Measurements from ENCODE around the gene PAM16.

The PAM16 gene

DNA sequence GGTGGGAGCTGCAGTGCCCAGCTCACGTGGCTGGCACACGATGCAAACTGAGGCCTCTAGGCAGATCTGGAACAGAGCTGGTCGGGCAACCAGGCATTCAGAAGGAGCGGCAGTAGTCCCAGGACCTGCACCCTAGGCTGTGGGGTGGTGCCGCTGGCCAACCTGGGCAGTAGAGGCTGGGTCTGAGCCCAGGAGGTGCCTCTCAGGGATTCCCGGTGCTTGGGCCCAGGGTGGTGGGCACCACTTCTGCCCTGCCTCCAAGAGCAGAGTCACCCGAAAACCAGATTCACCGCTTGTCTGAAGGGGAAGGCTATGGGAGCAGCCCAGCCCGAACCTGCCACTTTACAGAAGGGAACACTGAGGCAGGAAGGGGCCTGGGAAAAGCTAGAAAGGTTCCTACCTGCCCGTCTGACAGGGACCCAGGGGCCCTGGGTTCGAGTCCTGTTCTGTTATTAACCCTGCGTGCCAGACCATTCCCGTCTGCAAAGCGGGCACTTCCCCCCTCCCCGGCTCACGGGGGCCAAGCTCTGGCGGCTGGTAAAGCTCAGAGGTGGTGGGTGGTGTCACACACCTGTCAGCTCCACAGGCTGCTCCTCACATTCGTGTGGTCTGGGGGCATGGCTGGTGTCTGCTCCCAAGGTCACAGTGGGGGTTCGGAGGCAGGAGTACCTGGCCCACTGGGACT is 18.4 kb downstream of the PAM16 start:
- DNase-seq = no peak

DNA sequence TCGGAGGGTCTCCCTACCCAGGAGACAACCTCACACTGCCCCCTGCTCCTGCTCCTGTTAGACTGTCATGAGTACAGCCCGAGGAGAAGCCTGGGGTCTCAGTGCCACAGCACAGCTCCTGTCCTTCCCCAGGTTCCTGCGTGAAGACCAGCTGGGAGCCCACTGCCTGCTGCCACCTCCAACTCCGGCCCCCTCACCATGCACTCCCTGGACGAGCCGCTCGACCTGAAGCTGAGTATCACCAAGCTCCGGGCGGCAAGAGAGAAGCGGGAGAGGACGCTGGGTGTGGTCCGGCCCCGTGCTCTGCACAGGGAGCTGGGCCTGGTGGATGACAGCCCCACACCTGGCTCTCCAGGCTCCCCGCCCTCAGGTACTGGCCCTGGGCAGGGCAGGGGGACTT is 19.0 kb downstream of the PAM16 start:
- DNase-seq = no peak

DNA sequence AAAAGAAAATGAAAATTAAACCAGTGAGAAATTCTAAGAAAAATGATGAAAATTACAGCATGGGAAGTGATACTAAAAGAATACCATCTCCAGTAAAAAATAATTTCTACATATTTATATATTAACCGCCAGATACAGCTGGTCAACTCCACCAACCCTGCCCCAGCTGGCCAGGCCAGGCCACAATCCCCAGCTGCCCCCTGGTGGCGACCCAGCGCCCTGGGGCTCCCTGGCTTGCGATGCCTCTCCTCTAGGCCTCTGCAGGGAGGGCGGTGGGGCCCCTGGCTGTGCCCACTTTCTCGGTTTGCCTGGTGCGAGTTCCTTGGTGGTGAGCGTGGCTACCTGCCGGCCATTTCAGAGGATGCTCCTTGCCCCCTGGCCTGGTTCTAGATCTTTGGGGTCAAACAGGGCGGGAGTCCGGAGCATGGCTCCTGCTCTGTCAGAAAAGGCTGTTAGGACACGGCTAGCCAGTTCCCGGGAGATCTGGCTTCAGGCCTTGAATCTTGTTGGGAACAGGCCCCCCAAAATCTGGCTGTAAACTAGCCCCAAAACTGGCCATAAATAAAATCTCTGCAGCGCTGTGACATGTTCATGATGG is 20.7 kb downstream of the PAM16 start:
- DNase-seq = peak; percentile 13 to 36

DNA sequence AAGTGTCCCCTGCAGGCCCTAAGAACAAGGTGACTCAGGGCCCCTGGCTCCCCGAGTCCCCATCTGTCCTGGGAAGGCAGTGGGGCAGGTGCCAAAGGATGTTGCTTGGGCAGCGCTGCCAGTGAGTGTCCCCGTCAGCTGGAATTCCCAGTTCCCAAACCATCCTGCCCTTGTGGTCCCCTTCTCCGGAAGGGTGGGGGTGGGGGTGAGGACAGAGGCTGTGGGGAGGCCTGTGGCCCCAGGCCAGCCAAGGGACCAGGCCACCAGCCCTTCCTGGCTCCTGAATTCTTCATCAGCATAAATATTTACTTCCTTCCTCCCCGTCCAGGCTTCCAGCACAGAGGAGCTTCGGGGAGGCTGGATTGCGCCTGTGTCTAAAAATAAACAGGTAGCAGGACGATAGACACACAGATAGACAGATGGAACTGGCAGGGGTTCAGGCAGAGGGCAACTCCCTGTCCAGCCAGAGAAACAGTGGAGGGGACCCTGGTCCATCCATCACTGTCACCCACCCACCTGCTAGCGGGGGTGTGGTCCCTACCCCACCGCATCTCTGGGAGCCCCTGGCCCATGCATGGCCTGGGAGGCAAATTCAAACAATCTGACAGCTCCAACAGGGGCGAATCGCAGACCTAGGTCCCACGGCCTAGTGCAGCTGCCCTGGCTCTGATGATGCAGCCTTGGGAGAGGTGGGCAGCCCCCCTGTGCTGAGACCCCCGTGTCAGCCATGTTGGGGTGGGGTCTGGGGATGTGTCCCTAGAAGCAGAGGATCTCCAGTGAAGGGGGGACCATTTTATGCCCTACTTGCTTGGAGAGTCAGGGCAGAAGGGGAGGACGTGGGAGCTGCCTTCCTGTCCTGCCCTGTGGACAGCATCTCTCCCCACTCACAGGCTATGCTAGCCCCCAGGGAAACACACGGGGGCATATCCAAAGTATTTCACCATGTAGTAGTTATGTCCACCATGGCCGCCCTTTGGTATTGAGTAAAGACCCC is 22.0 kb downstream of the PAM16 start:
- no peak for DNase-seq

DNA sequence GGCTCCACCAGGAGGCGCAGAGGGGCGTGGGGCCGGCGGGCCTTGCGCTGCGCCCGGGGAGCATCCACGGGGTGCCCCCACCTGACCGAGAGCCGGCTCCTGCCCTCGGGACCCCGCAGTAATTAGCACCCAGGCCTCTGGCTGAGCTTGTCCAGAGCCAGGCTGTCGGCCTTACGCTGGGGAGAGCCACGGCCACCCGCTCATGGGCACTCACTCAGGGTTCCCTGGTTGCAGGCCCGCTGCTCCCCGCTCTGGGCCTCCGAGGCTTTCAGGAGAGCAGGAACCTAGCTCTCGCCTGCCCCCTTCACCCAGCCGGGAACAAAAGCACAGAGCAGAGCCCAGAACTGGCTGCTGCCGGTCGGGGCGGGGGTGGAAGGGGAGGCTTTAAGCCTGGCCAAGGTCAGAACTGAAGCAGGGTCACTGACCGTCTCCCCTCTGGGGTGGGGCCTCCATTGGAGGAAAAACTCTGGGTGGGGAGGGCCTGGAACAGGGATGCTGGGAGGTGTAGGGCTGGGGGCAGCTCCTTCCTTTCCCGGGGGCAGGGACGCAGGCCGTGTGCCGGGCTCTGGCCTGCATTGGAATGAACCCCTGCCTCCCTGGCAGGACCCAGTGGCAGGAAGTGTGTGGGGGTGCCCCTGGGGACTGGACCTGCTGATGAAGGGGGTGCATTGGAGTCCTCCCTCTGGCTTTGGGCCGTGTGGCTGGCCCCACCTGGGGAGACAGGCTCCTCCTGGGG is 22.9 kb downstream of the PAM16 start:
- no peak for DNase-seq

DNA sequence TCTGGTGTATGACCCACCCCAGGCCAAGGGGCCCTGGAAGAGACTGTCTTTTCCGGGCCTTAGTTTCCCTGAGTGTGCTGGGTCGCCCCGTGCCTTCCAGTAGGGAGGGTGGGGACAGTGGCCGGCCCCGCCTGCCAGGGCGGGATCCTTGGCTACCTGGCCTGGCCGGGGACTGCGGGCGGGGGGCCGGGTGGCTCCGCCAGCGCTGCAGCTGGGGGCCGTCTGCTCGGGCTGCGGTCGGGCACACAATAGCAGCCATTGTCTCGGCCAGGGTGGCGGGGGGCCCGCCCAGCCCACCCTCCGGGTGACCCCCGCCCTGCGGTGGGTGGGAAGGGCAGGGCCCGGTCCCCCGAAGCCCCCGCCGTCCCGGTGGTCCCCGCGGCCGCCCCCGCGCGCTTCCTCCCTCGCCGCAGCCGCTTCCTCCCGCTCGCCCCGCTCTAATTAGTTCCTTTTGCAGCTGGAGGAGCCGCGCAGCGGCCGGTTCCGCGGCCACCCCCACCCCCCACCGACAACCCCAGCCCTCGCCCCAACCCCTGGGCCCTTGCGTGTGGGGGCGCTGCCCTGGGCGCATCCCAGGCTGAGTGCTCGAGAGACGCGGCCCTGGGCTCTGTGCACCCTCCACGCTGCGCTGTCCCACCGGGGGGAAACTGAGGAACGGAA is 23.6 kb downstream of the PAM16 start:
- DNase-seq = no peak

DNA sequence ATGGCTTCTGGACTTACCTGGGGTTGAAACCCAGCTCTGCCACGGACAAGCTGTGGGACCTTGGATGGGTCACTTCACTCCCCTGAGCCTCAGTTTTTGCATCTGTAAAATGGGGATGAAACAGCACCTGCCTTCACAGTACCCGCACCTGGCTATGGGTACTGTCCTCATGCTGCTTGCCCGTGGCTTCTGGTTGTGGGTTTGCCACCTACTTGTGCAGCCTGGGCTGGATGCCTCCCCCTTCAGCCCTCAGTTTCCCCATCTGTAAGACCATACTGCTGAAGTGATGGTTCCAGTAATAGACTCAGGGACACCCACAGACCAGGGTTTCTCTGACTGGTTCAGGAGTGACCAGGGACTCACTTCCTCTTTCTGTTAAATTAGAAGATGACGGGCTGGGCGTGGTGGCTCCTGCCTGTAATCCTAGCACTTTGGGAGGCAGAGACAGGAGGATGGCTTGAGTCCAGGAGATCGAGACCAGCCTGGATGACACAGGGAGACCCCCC is 25.8 kb downstream of the PAM16 start:
- no peak for DNase-seq

DNA sequence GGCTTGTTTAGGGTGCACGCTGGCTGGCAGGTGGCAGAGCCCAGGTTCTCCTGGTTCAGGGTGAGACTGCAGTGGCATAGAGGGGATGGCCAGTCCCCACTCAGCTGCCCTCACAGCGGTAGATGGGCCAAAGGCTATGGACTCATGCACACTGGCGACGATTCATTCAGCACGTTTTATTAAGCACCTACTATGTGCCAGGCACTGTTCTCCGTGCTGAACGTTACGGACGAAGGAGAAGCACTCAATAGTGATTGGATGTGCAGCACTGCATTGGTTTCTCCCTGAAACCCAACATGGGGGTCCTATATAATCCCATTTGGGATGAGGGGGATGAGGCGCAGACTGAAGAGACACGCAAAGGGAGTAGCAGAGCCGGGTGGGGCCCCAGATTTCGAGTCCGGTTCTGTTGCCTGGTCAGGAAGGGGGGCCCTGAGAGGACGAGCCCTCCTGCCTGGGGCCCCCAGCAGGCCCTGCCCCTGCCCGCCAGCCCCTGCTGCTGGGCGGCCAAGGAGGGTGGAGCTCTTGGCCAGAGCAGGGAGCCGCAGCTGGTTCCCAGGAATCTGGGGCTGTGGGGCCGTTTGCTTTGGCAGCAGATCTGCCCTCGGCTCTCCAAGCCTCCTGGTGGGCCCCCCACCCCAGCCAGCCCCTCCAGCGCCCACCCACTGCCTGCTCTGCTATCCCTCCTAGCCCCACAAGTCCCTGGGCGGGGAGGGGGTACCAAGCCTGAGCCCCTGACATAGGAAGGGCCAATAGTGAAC is 26.4 kb downstream of the PAM16 start:
- no peak for DNase-seq

DNA sequence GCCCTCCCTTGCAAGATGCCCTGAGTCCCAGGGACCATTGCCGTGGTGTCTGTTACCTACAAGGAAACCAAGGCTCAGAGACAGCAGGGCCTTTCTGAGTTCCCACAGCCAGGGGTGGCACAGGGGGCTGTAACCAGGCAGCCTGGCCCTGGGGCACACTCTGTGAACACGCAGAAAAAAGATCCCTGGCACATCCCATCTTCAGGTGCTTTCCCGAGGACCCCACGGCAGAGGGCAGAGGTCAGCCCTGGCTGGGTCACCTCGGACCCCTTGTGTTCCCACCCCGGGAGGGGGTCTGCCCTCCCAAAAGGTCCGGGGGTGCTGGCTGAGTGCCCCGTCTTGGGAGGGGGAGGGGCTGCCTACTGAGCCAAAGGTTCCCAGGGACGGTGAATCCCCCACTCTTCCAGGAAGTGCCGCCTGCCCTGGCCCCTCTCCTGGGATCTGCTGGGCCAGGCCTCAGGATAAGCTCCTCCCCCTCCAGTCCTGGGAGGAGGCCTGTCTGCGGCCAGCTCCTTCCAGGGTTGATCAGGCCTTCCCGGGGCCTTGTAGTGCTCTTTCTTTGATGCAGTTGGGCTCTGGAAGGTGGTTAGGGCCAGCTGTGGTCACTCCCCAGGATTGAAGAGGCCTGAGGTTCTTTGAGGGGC is 27.2 kb downstream of the PAM16 start:
- no peak for DNase-seq

DNA sequence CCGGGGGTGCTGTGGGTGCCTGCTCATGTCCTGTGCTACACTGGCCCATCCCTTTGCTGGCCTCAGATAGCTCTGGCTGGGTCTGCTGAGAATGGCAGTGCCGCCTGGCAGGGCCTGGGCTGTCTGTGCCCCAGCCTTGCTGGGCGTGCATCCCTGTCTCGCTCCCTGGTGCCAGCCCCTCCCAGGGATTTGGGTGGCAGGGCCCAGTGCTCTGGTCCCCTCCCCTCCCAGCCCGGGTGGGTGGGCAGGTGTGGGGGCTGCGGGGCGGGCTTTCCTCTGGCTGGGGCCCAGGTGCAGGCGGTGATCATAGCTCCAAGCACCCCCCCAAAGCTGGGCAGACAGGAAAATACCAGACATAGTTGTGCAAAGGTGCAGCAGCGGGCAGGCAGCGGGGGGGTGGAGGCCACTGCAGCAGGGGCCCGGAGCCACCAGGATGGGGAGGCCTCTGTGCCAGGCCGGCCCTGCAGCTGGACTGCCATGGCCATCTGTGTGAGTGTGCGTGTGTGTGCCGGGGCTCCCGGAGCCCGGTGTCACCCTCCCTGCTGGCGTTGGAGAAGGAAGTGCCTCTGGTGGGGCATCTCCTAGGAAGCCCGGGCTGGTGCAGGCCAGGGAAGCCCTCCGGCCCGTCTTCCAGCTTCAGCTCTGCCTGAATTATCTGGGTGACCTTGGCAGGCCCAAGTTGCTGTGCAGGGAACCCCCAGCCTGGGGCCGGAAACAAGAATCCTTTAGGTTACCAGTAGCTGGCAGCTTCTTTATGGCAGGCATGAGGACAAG is 27.9 kb downstream of the PAM16 start:
- DNase-seq = no peak

DNA sequence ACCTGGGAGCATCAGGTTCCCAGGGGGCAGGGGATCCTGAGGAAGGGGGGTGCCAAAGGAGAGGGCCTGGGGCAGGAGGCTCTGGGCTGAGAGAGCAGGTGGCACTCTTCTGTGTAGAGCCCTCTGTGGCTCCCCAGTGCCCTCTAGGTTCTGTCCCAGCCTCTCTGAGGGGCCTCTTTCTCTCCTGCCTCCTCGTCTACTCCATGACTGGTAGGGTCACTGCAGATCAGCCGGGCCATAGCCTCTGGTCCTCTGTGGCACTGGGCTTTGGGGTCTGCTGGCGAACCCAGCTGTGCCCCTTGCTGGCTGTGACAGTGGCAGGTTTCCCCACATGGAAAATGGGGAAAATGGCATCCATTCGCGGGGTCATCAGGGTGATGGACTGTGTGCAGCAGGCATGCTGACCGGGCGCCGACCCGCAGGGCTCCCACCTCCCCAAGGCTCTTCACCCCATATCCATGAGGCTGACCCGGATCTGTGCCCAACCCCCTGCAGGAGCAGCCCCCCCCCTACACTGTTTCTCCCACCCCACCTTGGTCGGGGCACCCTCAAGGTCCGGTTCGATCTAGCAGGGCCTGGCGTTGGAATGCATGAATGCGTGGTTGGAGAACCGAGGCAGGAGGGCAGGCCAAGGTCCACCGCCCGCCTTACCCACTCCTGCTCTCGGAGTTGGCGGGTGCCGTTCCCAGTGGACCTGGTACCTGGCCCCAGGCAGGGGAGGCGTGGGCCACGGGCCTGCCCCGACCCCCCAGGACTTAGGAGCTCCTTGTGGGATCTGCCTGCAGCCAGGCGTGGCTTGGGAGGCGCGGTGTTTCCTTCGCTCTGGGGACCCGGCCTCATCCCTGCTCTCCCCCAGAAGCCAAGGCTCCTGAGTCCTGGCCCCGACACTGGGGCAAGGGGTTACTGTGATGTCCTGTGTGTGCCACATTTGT is 28.7 kb downstream of the PAM16 start:
- DNase-seq = no peak

DNA sequence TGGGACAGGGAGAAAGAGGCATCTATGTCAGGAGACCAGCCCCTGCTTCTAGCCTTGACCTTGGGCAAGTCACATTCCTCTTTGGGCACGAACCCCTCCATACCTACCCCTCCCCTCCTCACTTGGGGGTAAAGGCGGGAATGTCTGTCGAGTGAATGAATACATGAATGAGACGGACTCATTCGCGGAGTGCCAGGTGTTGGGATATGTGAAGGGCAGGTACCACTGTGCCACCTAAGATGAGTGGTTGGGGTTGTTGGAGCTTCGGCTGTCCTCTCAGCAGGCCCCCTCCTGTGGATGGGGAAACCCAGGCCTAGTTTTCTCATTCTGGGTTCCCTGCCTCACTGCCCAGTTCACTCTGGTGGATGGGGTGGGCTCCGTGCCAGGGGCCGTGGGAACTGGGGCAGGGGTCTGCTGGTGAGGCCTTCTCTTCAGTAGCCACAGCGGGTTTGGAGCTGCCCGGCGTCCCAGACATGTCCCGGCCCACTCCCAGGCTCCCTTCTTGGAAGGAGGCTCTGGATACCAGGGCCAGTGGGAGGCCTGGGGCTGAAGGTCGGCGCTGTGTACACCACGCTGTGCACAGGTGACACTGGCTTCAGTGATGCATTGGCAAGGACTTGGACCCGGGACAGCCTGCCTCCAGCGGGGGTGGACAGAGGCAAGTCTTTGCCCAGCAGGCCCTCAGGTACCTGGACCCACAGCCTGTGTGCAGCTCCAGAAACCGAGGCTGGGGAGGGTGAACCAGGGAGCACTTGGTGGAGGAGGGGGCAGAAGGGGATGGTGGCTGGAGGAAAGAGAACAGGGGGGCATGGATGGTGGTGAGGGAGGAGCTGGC is 29.6 kb downstream of the PAM16 start:
- DNase-seq = no peak

DNA sequence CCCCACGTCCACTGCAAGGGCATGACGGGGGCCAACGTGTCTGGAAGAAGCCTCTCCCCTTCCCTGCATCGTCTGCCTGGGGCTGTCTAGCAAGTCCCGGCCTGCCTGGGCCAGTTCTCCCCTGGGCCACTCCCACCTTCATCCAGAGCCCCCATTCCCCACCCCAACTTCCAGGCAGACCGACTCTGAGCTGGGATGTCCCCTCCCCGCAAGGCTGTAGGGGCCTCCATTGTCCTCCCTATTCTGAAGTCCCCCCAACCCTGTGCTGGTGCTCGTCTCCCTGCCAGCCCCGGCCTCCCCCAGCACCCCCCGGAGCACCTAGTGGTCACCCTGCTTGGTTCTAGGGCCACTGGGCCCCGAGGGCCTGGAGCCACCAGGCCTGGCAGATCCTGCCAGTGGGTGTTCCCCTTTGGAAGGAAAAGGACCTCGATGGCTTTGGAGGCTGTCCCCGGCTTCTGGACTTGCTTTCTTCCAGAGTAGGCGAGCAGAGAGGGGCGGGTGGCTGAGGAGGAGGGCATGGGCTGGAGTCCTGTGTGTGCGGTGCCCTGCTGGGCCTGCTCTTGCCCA is 30.5 kb downstream of the PAM16 start:
- DNase-seq = no peak

DNA sequence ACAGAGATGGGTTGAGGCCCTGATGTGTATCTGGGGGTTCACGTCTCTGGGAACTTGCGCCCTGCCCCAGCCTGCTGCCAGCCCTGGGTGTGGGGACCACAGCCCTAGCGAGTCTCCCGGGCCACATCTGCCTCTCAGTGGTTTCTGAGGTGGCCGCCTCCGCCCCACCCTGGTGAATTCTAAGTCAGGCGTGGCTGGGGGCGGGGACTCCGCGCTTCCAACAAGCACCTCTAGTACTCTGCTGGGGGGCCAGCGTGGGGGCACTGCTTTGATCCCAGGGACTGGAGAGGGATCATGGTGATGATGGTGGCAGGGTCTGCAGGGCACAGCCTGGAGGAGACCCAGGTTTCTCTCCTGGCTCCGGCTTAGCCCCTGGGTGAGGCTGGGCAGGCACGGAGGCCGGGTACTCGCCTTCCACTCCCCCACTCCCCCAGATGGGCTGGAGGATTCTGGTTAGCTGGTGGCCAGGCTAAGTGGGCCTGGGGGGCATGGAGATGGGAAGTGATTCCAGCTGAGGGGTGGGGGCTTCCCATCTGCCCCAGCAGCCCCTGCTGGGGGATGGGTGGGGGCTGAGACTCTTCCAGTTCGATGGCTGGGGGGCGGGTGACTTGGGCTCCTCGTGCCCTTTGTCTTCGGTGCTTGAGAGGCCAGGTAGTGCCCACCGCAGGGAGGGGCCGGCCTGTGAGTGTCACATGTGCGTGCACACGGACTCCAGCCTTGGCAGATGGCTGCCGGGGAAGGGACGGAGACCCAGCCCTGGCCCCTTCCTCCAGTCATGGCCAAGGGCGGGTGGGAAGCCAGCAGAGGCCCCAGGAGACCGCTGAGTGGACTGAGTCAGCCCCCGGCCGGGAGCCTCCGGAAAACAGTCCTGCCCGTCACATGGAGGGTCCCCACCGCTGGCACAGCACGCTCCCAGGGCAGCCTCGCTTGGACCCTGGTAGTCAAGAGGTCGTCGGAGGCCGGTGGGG is 31.4 kb downstream of the PAM16 start:
- DNase-seq = no peak

DNA sequence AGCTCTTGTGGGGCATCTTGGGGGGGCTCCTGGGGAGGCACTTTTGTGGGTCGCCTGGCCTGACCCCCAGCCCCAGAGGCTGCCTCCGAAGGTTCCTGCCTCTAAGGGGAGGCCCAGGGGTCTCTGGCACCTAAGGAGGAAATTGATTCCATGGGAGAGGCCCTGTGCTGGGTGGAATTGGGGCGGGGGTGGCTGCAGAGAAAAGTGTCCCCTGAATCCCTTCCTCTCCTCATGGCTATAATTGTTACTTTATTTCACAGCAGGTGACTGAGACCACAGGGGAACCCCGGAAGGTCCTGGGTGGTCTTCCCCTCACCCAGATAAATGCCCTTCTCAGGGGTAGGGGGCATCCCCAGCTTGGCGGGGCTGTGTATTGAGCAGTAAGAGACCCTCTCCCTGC is 32.2 kb downstream of the PAM16 start:
- no peak for DNase-seq

DNA sequence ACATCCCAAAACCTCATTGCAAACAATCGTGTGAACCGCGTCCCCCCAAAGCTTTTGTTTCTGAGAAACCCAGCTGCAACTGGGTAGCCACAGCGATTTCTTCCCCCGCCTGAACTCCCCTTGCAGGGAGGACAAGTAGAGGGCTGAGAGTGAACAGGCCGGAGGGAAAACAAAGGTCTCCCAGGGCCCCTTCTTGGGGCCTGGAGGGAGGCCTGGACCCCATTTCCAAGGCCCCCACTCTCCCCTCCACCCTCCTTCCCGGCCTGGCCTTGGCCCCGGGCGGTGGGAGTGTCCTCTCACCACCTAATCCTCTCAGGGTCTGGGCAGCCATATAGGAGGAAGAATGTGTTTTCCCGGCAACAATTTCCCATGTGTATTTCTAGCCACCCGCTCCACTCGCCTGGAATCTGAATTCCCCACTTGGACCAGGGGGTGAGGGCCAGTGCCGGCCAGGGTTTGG is 32.6 kb downstream of the PAM16 start:
- DNase-seq = no peak
